HG03469 (cell line): ENCODE data around the gene KCNAB1.

Experiments used
- ATAC-seq: cut with Tn5 transposase; IDR thresholded peaks from one replicate; pipeline ENCODE4 v1.9.1; 2021; ENCODE audit warnings: mild to moderate bottlenecking, moderate library complexity, moderate number of reproducible peaks; ENCODE audit not compliant: unreplicated experiment

Gene KCNAB1

DNA sequence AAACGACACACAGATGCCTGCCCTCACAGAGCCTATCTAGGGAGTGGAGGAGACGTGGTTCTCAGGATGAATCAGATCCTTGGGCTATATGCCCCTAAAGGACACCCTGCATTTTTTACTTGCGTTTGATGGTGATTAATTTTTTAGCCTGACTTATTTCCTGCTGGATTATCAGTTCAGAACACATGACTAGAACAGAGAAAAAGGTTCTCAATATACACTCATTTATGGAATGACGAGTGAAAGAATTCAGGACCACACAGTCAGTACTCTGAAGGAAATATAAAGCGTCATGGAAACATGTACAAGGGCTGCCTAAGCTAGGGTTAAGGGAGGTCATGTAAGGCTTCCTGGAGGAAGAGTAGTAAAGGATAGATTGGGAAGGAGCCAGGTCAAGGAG lies 312.8 kb downstream of the KCNAB1 start:
- no peak for ATAC-seq

GRCh38 chr3:156433910-156434309 lies 313.5 kb downstream of the KCNAB1 start:
- ATAC-seq = no peak

- ATAC-seq = no peak
These were observed 314.5 kb downstream of the KCNAB1 start for GRCh38 chr3:156434921-156435320.

DNA sequence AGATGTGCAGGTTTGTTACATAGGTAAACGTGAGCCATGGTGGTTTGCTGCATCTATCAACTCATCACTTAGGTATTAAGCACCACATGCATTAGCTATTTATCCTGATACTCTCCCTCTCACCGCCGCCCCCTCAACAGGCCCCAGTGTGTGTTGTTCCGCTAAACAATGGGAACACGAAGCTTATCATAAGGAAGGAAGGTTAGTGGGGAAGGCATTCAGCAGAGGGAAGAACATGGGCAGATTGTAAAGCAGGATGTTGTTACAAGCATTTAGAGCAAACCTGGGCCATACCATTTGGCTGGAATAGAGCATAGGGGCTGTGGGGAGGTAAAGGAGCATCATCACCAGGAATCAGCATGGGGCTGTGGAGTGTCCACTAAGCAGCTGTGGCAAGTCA lies 322.7 kb downstream of the KCNAB1 start:
- ATAC-seq = no peak

GRCh38 chr3:156445117-156446090 lies 325.0 kb downstream of the KCNAB1 start:
- ATAC-seq = no peak

DNA sequence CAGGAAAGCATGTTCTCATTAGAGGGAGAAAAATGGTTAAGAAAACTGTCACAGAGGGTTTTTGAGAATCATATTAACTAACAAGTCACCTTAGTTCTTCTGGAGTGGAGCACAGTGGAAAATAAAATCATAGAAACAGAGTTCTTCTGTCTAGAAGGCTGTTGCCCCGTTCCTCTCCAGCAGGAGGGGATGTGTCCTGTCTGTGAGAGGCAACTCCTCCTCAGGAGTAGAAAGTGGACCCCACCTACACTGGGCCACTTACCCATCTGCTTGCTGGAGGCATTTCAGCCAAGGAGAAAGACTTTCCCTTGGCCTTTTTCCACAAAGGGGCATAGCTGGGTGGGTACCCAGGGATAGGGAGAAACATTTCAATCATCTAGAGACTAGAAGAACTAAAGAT lies 327.9 kb downstream of the KCNAB1 start:
- peak; percentile 49 for ATAC-seq

GRCh38 chr3:156449710-156450574 lies 329.6 kb downstream of the KCNAB1 start:
- peak; percentile 49 for ATAC-seq

DNA sequence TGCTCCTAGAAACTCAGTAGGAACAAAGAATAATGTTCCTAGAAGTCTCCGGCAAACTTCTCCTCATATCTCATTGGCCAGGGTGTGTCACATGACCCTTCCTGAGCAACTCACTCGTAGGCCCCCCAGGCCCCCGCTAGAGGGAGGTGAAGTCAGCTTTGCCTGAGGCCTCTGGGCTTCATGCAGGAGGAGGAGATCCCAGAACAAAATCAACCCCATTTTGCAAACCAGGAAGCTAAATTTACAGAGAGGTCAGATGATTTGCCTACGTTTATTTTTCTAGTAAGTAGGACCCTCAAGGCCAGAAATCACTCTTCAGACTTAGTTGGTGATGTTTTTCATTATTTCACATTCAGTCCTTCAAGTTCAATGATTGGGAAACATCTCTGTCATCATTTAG lies 335.5 kb downstream of the KCNAB1 start:
- no peak for ATAC-seq

DNA sequence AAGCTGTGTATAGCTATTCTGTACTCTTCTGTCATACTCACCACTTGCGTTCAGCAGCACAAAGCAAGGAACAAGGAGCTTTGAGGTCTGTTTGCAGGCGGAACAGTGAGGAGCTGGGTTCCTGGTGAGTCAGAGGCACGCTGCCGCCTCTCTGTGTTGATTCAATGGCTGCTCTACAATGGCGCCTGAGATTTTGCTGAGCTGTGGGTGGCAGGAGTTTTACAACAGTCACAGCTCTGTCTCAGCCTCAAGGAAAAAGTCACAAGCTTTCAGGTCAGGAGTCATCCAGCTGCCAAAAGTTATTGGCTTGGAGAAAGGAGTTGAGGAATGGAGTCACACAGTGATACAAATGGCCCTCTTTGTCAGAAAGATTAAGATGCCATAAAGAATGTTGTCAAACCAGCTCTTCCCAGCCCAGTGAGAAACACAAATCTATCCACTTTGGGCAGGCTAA lies 336.4 kb downstream of the KCNAB1 start:
- ATAC-seq = no peak

DNA sequence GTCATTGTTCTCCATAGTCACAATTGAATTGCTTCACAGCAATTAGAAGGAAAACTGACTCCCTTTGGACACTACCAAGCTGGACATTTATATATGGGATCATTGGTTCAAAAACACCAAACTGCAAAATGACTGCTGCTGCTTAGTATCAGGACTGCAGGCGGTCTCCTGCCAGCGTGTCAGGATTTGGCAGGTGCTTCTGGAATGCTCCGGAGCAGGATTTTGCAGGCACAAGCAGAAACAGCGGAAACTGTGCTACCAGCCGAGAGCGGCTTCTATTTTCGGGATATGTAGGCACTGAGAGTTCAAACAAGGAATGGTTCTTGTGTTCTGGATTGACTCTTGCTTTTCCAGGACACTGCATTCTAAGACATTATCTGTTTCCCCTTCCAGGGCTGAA lies 339.1 kb downstream of the KCNAB1 start:
- no peak for ATAC-seq

DNA sequence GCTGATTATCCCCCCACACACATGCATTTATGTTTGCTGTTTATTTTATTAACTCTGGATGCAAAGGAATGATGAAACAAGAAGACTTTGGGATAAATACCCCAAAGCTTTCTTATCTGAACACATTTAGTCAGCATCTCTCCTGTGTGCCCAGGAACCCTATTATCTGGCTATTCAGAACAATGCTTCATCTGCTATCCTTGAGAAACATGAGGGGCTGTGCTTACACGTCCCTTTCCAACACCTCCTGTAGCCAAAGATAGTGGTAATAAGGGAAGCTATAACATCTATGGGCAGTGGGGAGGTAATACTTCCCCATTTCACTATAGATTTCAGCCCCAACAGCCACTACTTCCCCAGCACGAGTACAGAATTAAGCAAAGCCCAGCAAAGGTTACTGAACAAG lies 339.8 kb downstream of the KCNAB1 start:
- ATAC-seq = peak; percentile 43

DNA sequence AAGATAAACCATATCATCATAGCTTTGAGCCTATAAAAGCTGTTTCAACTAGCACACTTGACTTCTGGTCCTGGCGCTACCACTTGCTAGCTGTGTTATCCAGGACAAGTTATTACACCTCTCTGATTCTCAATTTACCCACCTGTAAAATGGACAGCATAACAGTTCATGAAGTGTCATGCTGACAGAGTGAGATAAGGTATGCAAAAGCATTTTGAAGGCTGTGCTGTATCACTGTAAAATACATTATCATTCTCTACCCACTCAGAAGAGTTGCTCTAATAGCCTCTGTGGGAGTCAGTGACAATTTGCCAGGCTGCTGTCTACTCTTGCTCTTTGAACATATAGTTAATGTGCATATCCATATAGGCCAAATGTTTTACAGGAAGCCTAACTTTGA lies 341.5 kb downstream of the KCNAB1 start:
- ATAC-seq = no peak

GRCh38 chr3:156463123-156463522 lies 342.7 kb downstream of the KCNAB1 start:
- no peak for ATAC-seq

- no peak for ATAC-seq
These were observed 344.8 kb downstream of the KCNAB1 start for GRCh38 chr3:156465194-156465593.

DNA sequence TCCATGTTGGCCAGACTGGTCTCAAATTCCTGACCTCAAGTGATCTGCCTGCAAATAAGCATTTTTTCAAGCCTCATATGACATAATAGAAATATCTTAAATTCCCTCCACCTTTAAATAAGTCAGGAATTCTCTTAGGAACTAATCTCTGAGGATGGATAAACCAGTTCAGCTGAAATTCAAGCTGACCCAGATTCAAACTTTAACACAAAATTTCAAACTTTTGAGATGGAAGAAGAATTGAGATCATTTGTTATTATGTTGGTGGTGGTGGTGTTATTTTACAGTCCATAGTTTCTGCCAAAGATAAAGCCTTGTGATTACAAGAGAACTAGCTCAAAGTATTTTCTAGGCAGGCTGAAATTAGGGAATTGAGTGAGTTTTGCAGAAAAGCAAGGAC lies 349.1 kb downstream of the KCNAB1 start:
- no peak for ATAC-seq

DNA sequence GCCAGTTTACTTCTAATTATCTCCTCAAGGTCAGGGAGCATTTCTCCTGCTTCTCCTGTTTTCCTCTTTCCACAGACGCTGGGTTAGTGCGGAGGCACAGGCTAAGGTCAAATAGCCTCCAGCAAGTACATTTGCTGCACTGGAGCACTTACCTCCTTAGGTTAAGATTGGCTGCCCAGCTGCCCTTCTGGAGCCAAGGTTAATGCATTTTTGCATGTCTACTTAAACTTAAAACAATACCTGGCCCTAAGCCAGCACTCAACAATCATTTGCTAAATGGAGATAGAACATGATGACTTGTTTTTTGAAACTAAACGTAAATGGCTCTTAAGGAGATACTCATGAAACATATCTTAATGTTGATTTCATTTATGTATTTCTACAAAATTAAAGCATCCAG lies 351.1 kb downstream of the KCNAB1 start:
- ATAC-seq = no peak

- ATAC-seq = no peak
These were observed 351.8 kb downstream of the KCNAB1 start for GRCh38 chr3:156472150-156472549.

- no peak for ATAC-seq
These were observed 352.3 kb downstream of the KCNAB1 start for GRCh38 chr3:156472684-156473083.

GRCh38 chr3:156473341-156473740 lies 353.0 kb downstream of the KCNAB1 start:
- ATAC-seq = no peak

DNA sequence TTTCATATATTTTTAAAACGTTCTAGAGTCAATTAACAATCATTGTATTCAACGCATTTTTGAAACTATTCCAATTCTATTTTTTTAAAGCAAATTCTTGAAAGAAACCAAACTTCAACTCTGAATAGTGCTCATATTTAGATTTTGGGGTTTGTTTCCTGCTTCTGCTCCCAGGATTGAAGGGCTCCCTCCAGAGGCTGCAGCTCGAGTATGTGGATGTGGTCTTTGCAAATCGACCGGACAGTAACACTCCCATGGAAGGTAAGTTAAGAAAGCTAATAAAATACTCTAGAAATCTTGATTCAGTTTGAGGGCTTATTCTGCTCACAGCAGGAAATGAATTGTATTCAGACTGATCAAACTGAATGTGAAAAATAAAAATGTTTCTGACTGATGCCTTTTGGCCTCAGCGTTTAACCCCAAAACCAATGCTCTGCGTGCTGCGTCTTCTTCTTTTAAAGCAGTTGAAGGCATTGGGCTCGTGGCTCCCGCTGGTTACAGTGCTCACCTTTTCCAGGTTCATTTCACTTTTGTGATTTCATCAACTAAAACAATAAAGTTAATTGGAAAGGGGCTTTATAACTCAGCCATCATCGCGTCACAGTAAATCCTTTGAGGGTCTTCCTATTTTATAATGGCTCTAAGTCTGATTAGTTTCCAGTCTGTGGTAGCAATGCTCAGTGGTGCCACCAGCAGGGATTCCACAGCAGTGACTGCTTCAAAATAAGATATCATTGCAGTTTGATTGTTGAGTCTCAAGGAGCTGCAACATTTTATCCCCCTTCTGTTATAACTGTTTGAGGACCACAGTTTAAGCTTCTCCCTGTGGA lies 354.4 kb downstream of the KCNAB1 start:
- ATAC-seq = no peak

GRCh38 chr3:156477323-156477722 lies 356.9 kb downstream of the KCNAB1 start:
- ATAC-seq = no peak
